H1 (cell line): ENCODE measurements around the gene BDP1. TPM values are rescaled to one million over a fixed set of nuclear protein-coding genes. Genes with fewer than 3 reads are reported as not detected.

Source experiments
- CTCF ChIA-PET: fragments of 300-600 bp; sonication (Branson Sonifier 250); formaldehyde crosslinking; loops from one replicate; lab custom pipeline; 2021; ENCODE audit not compliant: partially characterized antibody; lab: Charles Lee
- POLR2A ChIA-PET: fragments of 300-600 bp; sonication (Branson Sonifier 250); formaldehyde crosslinking; loops from one replicate; lab custom pipeline; 2021; ENCODE audit warnings: inconsistent platforms; ENCODE audit not compliant: partially characterized antibody; lab: Charles Lee
- DNase-seq, 2 experiments: peaks; one replicate each; pipeline versions ENCODE4 v3.0.0 to v3.0.0-alpha.2; 2010 to 2022; ENCODE audit warnings: low spot score in 2 of 2, low read depth in 1 of 2, mixed read lengths in 1 of 2
- FAIRE-seq: peaks from 2 replicates; lab custom pipeline; 2011; peaks lifted over from hg19 to GRCh38; lab: Jason Lieb, UNC
- H2AFZ ChIP-seq: 2 replicates; pipeline ENCODE4 v1.8.1; 2012; ENCODE audit warnings: low read length, inconsistent platforms
- H2AK5ac ChIP-seq: 2 replicates; pipeline ENCODE4 v1.6.1; 2013; ENCODE audit warnings: low read depth, low read length
- H2BK120ac ChIP-seq: replicated peaks from 2 replicates; pipeline ENCODE3; 2013; ENCODE audit warnings: low read depth, low read length, inconsistent platforms
- H2BK12ac ChIP-seq: 2 replicates; pipeline ENCODE4 v1.6.1; 2013; ENCODE audit warnings: low read depth, low read length
- H2BK15ac ChIP-seq: 2 replicates; pipeline ENCODE4 v1.6.1; 2013; ENCODE audit warnings: low read length
- H2BK20ac ChIP-seq: 2 replicates; pipeline ENCODE4 v1.6.1; 2013; ENCODE audit warnings: low read length
- H2BK5ac ChIP-seq: 2 replicates; pipeline ENCODE4 v1.6.1; 2013; ENCODE audit warnings: low read depth, low read length
- H3K14ac ChIP-seq: 2 replicates; pipeline ENCODE4 v1.6.1; 2013; ENCODE audit warnings: inconsistent platforms; ENCODE audit not compliant: insufficient read length
- H3K18ac ChIP-seq: 2 replicates; pipeline ENCODE4 v1.6.1; 2013; ENCODE audit warnings: low read length; ENCODE audit errors: extremely low read depth
- H3K23ac ChIP-seq: 2 replicates; pipeline ENCODE4 v1.6.1; 2013; ENCODE audit warnings: inconsistent platforms; ENCODE audit not compliant: insufficient read length
- H3K23me2 ChIP-seq: 2 replicates; pipeline ENCODE4 v1.6.1; 2013; ENCODE audit warnings: low read depth, low read length
- H3K27ac ChIP-seq: 2 replicates; pipeline ENCODE4 v1.6.1; 2011; ENCODE audit warnings: low read depth, low read length, inconsistent platforms
- H3K27me3 ChIP-seq, 4 experiments: replicated peaks in 1 of 4; 1 replicate in 1 of 4; 2 replicates in 3 of 4; pipeline versions ENCODE4 v1.6.1 to v1.8.1; 2011 to 2013; ENCODE audit warnings: low read length in 3 of 4, mild to moderate bottlenecking in 3 of 4, inconsistent platforms in 2 of 4, mixed read lengths in 2 of 4, moderate library complexity in 1 of 4; ENCODE audit not compliant: control insufficient read depth in 3 of 4, insufficient read depth in 3 of 4; ENCODE audit errors: extremely low read depth in 1 of 4
- H3K36me3 ChIP-seq, 4 experiments: 2 replicates each; pipeline versions ENCODE4 v1.6.1 to v1.8.1; 2011 to 2013; ENCODE audit warnings: mild to moderate bottlenecking in 4 of 4, low read length in 3 of 4, moderate library complexity in 2 of 4, control low read depth in 1 of 4, inconsistent platforms in 1 of 4; ENCODE audit not compliant: insufficient read depth in 4 of 4, control insufficient read depth in 2 of 4
- H3K4ac ChIP-seq: replicated peaks from 2 replicates; pipeline ENCODE3; 2013; ENCODE audit warnings: low read length, low read depth, mixed read lengths, inconsistent platforms; ENCODE audit not compliant: insufficient read length
- H3K4me1 ChIP-seq, 4 experiments: replicated peaks in 1 of 4; 1 replicate in 1 of 4; 2 replicates in 3 of 4; pipeline versions ENCODE4 v1.6.1 to v1.8.1; 2011 to 2013; ENCODE audit warnings: low read length in 3 of 4, inconsistent platforms in 2 of 4, mixed read lengths in 1 of 4; ENCODE audit not compliant: insufficient read depth in 4 of 4, control insufficient read depth in 3 of 4
- H3K4me2 ChIP-seq, 2 experiments: 2 replicates each; pipeline versions ENCODE4 v1.6.1 to v1.8.1; 2011 to 2013; ENCODE audit warnings: low read depth in 2 of 2, low read length in 2 of 2, control low read depth in 1 of 2, inconsistent platforms in 1 of 2, mild to moderate bottlenecking in 1 of 2; ENCODE audit not compliant: insufficient read depth in 1 of 2
- H3K4me3 ChIP-seq, 4 experiments: fragments of 200-600, 300-600 bp in 1 of 4; sonication (generic), shearing (Covaris generic), sonication (Bioruptor Twin) in 1 of 4; 2 replicates each; pipeline versions ENCODE4 v1.5.1 to v1.8.1; 2011 to 2016; ENCODE audit warnings: low read length in 4 of 4, low read depth in 3 of 4, control low read depth in 2 of 4, inconsistent platforms in 2 of 4, mild to moderate bottlenecking in 2 of 4, mixed read lengths in 1 of 4, moderate library complexity in 1 of 4; ENCODE audit not compliant: insufficient read depth in 2 of 4; ENCODE audit errors: extremely low read depth in 1 of 4
- H3K56ac ChIP-seq: replicated peaks from 2 replicates; pipeline ENCODE3; 2013; ENCODE audit warnings: low read depth, mild to moderate bottlenecking, mixed read lengths, low read length, inconsistent platforms; ENCODE audit not compliant: insufficient read length
- H3K79me1 ChIP-seq: 2 replicates; pipeline ENCODE4 v1.6.1; 2013; ENCODE audit warnings: low read depth, low read length, control low read depth
- H3K79me2 ChIP-seq, 2 experiments: 2 replicates each; pipeline versions ENCODE4 v1.6.1 to v1.8.1; 2012 to 2013; ENCODE audit warnings: low read length in 2 of 2, mild to moderate bottlenecking in 2 of 2, inconsistent platforms in 1 of 2; ENCODE audit not compliant: insufficient read depth in 2 of 2, control insufficient read depth in 1 of 2
- H3K9ac ChIP-seq, 4 experiments: replicated peaks in 1 of 4; 1 replicate in 1 of 4; 2 replicates in 3 of 4; pipeline versions ENCODE4 v1.6.1 to v1.8.1; 2011 to 2013; ENCODE audit warnings: low read depth in 3 of 4, low read length in 3 of 4, control low read depth in 2 of 4, mild to moderate bottlenecking in 2 of 4, moderate library complexity in 2 of 4, inconsistent platforms in 1 of 4; ENCODE audit errors: extremely low read depth in 1 of 4
- H3K9me3 ChIP-seq, 2 experiments: 2 replicates each; pipeline versions ENCODE4 v1.6.1 to v1.8.1; 2012 to 2013; ENCODE audit warnings: mild to moderate bottlenecking in 2 of 2, moderate library complexity in 2 of 2, control low read depth in 1 of 2, inconsistent platforms in 1 of 2, low read depth in 1 of 2, low read length in 1 of 2, mixed read lengths in 1 of 2; ENCODE audit not compliant: insufficient read depth in 2 of 2
- H4K20me1 ChIP-seq, 2 experiments: replicated peaks in 1 of 2; 2 replicates each; pipeline versions ENCODE3 to v1.8.1; 2011 to 2013; ENCODE audit warnings: inconsistent platforms in 2 of 2, low read length in 2 of 2, mild to moderate bottlenecking in 1 of 2; ENCODE audit not compliant: insufficient read depth in 2 of 2, control insufficient read depth in 1 of 2
- H4K5ac ChIP-seq: 2 replicates; pipeline ENCODE4 v1.6.1; 2013; ENCODE audit warnings: low read length, low read depth, mixed read lengths, inconsistent platforms; ENCODE audit not compliant: insufficient read length
- H4K8ac ChIP-seq: 2 replicates; pipeline ENCODE4 v1.8.0; 2013; ENCODE audit warnings: mild to moderate bottlenecking, moderate library complexity, low read length, inconsistent platforms; ENCODE audit not compliant: insufficient read depth; ENCODE audit errors: extremely low read depth
- H4K91ac ChIP-seq: replicated peaks from 2 replicates; pipeline ENCODE3; 2013; ENCODE audit warnings: low read length, mixed read lengths, inconsistent platforms; ENCODE audit not compliant: insufficient read length
- JUN ChIP-seq: IDR thresholded peaks from 2 replicates; pipeline ENCODE4 v1.6.1; 2011; ENCODE audit warnings: low read depth, mild to moderate bottlenecking, improper control_type of control experiment, low read length
- RNF2 ChIP-seq: fragments of 200-900, 300-1000 bp; sonication (generic); IDR thresholded peaks from 2 replicates; pipeline ENCODE4 v1.7.1; 2016; ENCODE audit warnings: borderline replicate concordance, low read depth, mild to moderate bottlenecking, antibody characterized with exemption, low read length; ENCODE audit not compliant: poor library complexity, severe bottlenecking; ENCODE audit errors: missing control alignments
- SAP30 ChIP-seq: fragments of 300-600 bp; sonication (generic); IDR thresholded peaks from 2 replicates; pipeline ENCODE4 v1.7.1; 2012; ENCODE audit warnings: low read length, moderate library complexity, mild to moderate bottlenecking, inconsistent platforms; ENCODE audit not compliant: insufficient read depth, insufficient replicate concordance
- WGBS, 2 experiments: shearing (Covaris generic) in 1 of 2; methylation state at CpG; one replicate each; pipeline versions ENCODE4 v1.1.6 to v1.1.7; 2013 to 2015; ENCODE audit warnings: low lambda C conversion rate in 2 of 2, mixed read lengths in 2 of 2, inconsistent platforms in 1 of 2, low coverage in 1 of 2, missing lambda C conversion rate in 1 of 2; ENCODE audit not compliant: insufficient replicate concordance in 2 of 2, insufficient coverage in 1 of 2, insufficient read length in 1 of 2; ENCODE audit errors: extremely low coverage in 1 of 2, missing lambda C conversion rate in 1 of 2; 5-methylcytosine and 5-hydroxymethylcytosine counted together
- polyA plus RNA-seq, 7 experiments: library from polyadenylated mRNA; depleted of rRNA in 3 of 7; stranded (reverse) in 5 of 7; unstranded in 2 of 7; fragments of >200 nt in 5 of 7; fragments of 200-250 nt in 2 of 7; gene quantifications; 1 replicate in 5 of 7; 2 replicates in 1 of 7; 4 replicates in 1 of 7; pipeline versions ENCODE4 v1.2.1 to v1.2.3, GENCODE V29; 2011 to 2013; ENCODE audit warnings: missing spikeins in 2 of 7, mixed read lengths in 2 of 7
- total RNA-seq: library from RNA; stranded (reverse); fragmentation: NEBNext Ultra II Directional; extraction: Animal tissue kit (Norgen Biotek cat#: 25700); gene quantifications from 2 replicates; pipeline ENCODE4 v1.2.1, GENCODE V29; 2021

BDP1 gene
- total and polyA plus RNA-seq, 2 of the 8 experiments (the other 6 are each of a cell fraction or from before 2014, with no cell fraction given), result 4.7 to 32.1 TPM

GRCh38 chr5:71529682-71530081 lies 74.2 kb downstream of the BDP1 start:
- no peak overlapping the region for H2AFZ ChIP-seq
- no peak overlapping the region for H2AK5ac ChIP-seq
- no peak overlapping the region for H4K91ac ChIP-seq
- H3K14ac ChIP-seq, result no peak overlapping the region
- no peak overlapping the region for H3K4me2 ChIP-seq
- no peak overlapping the region for H3K23ac ChIP-seq
- no peak for TF ChIP-seq SAP30
- TF ChIP-seq JUN, result no peak
- TF ChIP-seq RNF2, result no peak
- POLR2A ChIA-PET, result no interaction called here
- H3K4me3 ChIP-seq, result no peak overlapping the region
- H3K18ac ChIP-seq, result no peak overlapping the region
- no peak overlapping the region for H3K4ac ChIP-seq
- H3K23me2 ChIP-seq, result no peaks in the 10 kb centered on the region
- no peak overlapping the region for H2BK12ac ChIP-seq
- no peak overlapping the region for H2BK120ac ChIP-seq
- no peak overlapping the region for H2BK20ac ChIP-seq
- H3K9me3 ChIP-seq, result no peaks in the 10 kb centered on the region
- CTCF ChIA-PET, result interaction anchor here (1.0 kb wide), 1 partner anchor 70 kb away, joined by 3 read pairs; no protein-coding TSS in a partner anchor
- H3K56ac ChIP-seq, result no peak overlapping the region
- 80% methylated on average over 1 of the region's 1 CpG; no CpG with 5 or more reads in 1 of the 2 experiments for WGBS, 2 experiments
- no peak overlapping the region for H4K5ac ChIP-seq
- peaks cover 2 to 10% (median 6%) of the 10 kb centered on the region in 4 experiments; a peak in 3 of 8 replicates for H3K36me3 ChIP-seq
- DNase-seq (no peak), FAIRE-seq (no peak)
- no peak overlapping the region for H2BK5ac ChIP-seq
- H4K20me1 ChIP-seq, result no peaks in the 10 kb centered on the region
- H3K79me2 ChIP-seq, result no peaks in the 10 kb centered on the region; a peak in 1 of 4 replicates
- H4K8ac ChIP-seq, result no peak overlapping the region
- no peaks in the 10 kb centered on the region for H3K27me3 ChIP-seq
- H3K79me1 ChIP-seq, result no peaks in the 10 kb centered on the region
- H3K4me1 ChIP-seq, result no peaks in the 10 kb centered on the region
- H2BK15ac ChIP-seq, result no peak overlapping the region
- H3K9ac ChIP-seq, result no peak overlapping the region
- H3K27ac ChIP-seq, result no peak overlapping the region
